Brain pericyte (primary cell): ENCODE measurements around the gene SYNGR2.

ENCODE experiments used
- DNase-seq: peaks from one replicate; pipeline ENCODE4 v3.0.0-alpha.2; 2012; ENCODE audit warnings: low read depth, low spot score

Gene SYNGR2

DNA sequence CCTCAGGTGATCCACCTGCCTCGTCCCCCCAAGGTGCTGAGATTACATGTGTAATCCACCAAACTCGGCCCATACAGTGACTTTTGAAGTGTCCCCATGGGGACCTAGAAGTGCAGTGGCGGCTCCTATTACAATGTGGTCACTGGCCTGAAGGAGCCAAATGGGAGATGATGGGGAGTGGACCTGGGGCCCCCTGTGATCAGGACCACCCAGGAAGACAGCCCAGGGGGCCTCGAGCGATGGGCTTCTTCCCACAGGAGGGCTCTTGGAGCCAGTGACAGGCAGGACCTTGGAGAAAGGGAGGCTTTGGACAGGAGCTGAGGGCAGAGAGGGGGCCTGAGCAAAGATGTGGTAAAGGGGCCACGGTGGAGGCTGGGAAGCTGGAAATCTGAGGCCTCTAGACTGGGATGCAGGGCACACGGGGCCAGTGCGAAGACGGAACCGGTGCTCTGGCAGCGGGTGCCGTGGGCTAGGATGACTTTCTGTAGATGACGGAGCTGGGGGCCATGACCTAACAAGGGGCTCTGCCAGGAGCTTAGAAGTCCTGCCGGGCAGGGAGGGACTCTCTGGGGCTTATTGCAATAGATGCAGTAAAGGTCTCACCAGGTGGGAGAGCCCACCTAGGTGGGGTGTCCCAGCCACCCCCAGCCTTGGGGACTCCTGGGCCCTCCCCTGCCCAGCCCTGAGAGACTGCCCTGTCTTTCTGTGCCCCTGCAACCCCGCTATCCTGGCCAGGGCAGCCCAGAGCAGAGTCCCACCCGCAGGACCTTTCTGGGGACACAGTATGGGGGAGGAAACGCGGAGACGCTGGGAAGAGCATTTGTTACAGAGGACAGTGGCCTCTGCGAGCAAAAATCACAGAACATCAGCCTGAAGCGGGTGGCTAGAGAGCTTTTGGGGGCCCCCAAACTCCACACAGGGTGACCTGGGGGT is 24.9 kb upstream of the SYNGR2 start:
- DNase-seq = no peak

- DNase-seq = peak; percentile 87
These were observed 24.1 kb upstream of the SYNGR2 start for GRCh38 chr17:78144147-78144719.

DNA sequence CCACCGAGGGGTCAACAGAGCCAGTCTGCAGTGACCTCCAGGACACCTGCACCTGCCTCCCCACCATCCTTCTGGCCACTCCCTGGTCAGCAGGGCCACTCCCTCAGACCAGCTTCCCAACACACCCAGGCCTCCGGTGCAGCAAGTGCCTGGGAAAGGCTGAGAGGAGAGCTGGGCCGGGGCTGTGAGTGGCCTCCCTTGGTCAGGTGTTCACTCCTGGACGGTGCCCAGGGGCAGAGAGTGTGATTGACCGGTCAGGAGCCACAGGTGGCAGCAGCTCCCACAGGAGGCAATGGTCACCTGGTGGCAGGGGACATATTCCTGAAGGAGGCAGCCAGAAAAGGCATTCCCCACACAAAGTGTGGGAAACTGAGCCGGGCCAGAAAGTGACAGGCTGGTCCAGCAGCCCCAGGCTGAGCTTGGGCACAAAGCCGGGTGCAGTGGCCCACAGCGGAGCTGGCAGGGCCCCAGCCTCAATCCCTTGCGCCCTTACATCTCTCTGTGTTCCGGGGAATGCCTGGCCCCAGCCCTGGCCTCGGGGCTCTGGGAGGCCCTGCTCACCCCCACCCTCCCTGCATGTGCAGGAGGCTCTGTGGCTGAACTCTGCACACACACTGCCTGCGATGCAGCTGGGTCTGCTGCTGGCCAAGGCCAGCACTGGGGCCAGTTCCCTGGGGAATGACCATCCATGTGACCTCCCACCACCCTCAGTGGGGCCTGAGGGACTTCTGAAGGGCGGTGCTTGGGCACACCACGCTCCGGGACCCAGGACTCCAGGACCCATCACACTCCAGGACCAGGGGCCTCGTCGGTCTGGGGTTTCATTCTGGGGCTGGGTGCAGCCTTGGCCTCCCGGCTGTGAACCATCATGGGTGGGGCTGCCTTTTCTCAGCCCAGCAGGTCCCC is 23.4 kb upstream of the SYNGR2 start:
- DNase-seq = no peak

- no peak for DNase-seq
These were observed 21.9 kb upstream of the SYNGR2 start for GRCh38 chr17:78146471-78146869.

DNA sequence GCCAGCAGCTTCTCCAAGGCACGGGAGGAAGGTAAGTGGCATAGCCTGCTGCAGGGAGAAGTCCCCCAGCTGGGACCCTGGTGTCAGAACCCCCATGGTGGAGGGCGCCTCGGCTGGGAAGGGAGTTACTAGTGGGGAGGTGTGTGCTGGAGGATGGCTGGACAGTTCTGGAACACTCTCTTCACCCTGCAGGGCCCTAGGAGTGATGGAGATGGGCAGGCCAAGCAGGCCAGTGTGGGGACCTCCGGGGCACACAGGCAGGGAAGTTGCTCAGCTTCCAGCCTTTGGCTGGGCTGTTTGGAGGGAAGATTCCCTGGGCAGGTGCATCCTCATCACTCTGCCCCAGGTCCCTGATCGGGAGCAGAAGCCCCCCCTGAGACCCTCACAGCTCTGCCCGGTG is 21.5 kb upstream of the SYNGR2 start:
- no peak for DNase-seq

GRCh38 chr17:78147315-78147998 is 20.9 kb upstream of the SYNGR2 start:
- no peak for DNase-seq

- no peak for DNase-seq
These were observed 19.9 kb upstream of the SYNGR2 start for GRCh38 chr17:78148286-78149016.

- no peak for DNase-seq
These were observed 16.8 kb upstream of the SYNGR2 start for GRCh38 chr17:78151514-78152008.

GRCh38 chr17:78154903-78155811 is 13.2 kb upstream of the SYNGR2 start:
- no peak for DNase-seq

DNA sequence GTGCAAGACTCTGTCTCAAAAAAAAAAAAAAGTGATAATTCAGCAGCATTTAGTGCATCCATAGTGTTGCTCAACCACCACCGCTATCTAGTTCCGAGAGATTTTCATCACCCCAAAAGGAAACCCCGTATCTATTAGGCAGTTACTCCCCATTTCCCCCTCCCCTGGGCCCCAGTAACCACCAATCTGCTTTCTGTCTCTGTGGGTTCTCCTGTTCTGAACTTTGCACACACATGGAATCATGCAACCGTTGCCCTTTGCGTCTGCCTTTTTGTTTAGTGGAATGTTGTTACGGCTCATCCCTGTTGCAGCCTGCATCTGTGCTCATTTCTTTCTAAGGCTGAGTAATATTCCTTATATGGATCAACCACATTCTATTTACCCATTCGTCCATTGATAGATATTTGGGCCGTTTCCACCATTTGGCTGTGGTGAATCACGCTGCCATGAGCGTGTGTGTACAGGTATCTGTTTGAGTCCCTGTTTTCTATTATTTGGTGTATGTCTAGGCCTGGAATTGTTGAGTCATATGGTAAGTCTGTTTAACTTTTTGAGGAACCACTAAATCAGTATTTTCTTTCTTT is 8.7 kb upstream of the SYNGR2 start:
- no peak for DNase-seq

DNA sequence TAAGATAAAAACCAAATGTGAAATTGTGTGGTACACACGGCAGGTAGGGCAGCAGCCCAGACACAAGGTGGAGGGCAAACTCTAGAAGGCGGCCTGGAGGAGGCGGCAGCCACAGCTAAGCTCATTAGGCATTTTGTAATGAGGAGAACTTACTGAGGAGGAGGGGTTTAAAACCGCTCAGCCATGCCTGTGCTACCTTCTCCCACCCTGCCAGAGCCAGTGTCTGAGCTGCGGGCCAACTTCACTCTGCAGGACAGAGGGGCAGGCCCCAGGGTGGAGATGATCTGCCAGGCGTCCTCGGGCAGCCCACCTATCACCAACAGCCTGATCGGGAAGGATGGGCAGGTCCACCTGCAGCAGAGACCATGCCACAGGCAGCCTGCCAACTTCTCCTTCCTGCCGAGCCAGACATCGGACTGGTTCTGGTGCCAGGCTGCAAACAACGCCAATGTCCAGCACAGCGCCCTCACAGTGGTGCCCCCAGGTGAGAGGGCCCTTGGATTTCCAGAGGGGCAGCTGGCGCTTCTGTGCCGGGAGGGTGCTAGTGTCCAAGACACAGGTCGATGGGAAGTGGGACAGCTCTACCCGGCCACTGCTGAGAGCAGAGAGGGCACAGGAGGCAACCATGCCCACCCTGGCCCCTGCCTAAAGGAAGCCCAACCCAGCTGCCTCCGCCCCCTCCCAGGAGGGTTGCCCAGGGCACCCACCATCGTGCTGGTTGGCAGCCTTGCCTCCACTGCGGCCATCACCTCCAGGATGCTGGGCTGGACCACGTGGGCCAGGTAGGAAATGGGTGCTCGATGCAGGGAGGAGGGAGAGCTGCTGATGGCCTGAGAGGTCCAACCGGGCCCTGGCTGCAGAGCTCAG is 4.3 kb upstream of the SYNGR2 start:
- no peak for DNase-seq

GRCh38 chr17:78164748-78165607 is 3.4 kb upstream of the SYNGR2 start:
- no peak for DNase-seq

- no peak for DNase-seq
These were observed 2.0 kb upstream of the SYNGR2 start for GRCh38 chr17:78166416-78166815.

DNA sequence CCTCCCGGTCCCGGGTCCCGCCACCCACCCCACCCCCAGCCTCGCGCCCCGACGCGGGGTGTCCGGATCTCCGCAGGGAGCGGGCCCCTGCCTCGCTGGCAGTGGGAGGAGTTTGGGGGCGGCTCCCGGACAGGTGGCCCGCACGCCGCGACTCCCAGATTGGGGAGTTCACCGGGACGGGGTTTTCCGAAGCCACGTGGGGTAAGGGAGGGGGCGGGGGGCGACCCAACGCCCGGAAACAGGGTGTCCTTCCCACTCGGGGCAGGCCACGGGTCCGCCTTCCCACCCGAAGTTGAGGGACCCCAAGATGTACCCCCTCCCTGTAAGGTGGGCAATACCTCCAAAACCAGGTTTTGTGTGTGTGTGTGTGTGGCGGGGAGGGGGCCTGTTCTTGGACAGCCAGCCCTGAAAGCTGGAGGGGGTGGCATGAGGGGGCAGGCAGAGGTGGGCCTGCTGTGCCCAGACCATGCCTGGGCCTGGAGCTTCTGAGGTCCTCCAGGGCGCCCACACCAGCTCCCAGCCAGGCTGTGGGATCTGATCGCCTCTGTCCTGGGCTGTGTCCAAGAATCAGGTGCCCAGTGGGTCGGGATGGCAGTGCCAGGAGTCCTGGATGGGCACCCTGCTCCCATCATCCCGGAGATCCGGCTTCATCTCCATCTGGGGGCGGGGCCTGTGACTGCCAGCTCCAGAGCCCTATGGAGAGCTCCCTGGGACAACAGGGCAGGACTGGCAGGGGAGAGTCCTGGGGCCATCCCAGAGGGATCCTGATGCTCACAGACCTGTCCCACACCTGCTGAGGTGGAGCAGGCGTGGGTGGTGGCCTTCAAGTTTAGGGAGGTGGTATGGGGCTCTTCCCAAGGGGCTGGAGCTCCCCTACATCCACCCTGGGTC is 767 bp downstream of the SYNGR2 start:
- DNase-seq = no peak

- no peak for DNase-seq
These were observed 2.6 kb downstream of the SYNGR2 start for GRCh38 chr17:78170692-78171590.
